HG03097 (cell line): Measurements from ENCODE around the gene ATF1.
"Not testable (repeated sequence)": the region's sequence is repeated elsewhere in the genome, so short reads cannot be mapped to it uniquely, and the experiment has no call there.

Experiments used
- ATAC-seq: cut with Tn5 transposase; IDR thresholded peaks from one replicate; pipeline ENCODE4 v1.9.1; 2021; ENCODE audit not compliant: unreplicated experiment, low FRiP score

The ATF1 gene

DNA sequence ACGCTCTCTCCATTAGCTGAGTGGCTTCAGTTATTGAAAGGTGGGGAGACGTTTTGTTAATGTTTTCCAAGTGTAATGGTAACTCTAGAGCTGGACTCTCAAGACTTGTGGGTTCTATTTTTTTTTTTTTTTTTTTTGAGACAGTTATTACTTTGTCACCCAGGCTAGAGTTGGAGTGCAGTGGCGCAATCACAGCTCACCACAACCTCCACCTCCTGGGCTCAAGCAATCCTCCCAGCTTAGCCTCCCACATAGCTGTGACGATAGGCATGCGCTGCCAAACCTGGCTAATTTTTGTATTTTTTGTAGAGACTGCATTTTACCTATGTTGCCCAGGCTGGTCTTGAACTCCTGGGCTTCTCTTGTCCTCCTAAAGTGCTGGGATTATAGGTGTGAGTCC, 26.2 kb downstream of the ATF1 start:
- no peak for ATAC-seq

DNA sequence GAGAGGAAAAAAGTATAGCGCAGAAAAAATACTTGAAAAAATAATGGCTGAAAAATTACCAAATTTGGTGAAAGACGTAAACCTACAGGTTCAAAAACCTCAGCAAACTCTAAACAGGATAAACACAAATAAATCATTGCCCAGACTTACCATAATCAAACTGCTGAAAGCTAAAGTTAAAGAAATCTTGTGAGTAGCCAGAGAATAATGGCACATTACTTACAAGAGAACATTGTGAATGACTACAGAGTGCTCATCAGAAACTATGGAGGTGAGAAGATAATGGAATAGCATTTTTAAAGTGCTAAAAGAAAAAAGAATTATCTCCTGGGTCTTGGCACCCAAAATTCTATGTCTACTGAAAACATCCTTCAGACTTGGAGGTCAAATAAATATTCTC, 36.0 kb downstream of the ATF1 start:
- no peak for ATAC-seq

DNA sequence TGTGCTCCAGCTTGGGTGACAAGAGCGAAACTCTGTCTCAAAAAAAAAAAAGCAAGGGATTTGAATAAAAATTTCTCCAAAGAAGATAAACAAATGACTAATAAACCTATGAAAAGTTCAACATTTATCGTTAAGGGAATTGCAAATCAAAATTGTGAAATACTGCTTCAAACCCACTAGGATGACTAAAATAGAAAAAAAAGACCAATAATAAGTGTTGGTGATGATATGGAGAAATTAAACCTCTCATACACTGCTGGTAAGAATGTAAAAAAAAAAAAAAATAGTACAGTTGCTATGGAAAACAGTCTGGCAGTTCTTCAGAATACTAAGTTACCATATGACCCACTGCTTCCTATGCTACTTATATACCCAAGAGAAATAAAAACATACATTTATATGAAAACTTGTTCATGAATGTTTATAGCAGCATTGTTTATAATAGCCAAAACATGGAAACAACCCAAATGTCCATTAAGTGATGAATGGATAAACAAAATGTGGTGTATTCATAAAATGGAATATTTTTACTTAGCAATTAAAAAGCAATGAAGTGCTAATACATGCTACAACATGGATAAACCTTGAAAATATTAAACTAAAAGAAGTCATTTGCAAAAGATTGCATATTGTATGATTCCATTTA, 39.5 kb downstream of the ATF1 start:
- no peak for ATAC-seq

DNA sequence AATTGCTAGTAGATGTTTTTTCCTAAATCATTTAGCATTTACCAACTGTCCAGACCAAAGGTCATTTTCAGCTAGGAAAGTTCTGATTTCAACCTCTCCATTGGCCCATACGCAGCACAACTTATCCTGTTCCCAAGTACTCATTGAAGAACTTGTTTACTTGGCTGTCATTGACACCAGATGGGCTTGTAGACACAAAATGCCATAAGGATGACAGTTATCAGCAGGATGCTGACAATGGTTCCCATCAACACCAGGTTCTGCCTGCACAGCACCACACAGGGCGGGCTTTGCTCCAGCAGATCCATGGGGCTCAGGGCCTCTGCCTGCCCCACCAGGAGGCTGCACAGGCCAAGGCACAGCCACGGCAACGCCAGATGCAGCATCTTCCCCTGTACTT, 42.3 kb downstream of the ATF1 start:
- no peak for ATAC-seq

DNA sequence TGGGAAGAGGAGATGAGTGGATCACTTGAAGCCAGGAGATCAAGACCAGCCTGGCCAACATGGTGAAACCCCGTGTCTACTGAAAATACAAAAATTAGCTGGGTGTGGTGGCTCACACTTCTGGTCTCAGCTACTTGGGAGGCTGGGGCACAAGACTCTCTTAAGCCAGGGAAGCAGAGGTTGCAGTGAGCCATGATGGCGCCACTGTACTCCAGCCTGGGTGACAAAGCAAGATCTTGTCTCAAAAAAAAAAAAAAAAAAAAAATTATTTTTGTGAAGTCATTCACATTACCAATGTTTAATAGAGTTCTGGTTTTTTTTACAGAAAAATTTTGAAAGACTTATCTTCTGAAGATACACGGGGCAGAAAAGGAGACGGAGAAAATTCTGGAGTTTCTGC, 45.2 kb downstream of the ATF1 start:
- not testable (repeated sequence) for ATAC-seq

DNA sequence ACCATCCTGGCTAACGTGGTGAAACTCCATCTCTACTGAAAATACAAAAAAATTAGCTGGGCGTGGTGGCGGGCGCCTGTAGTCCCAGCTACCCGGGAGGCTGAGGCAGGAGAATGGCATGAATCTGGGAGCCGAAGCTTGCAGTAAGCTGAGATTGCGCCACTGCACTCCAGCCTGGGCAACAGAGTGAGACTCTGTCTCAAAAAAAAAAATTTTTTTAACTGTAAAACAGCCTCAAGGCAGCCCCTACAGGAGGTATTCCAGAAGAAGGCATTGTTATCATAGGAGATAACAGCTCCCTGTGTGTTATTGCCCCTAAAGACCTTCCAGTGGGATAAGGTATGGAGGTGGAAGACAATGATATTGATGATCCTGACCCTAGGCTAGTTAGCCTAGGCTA, 51.0 kb downstream of the ATF1 start:
- not testable (repeated sequence) for ATAC-seq

DNA sequence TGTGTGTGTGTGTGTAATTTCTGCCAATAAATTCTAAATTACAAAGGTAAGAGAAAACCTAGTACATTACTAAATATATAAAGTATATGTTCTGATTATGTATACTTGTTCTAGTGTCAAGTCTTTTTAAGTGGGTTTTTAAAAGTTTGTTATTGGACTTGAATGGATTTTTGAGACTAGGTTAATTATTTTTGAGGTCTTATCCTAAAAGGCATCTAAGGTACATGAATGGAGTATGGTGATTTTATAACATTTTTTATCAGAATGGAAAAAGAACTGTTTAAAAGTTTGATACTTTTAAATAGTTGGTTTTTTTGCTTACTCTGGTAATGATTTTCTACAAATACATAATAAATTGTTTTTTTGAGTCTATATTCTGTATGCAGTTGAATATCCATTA, 56.3 kb downstream of the ATF1 start:
- no peak for ATAC-seq

DNA sequence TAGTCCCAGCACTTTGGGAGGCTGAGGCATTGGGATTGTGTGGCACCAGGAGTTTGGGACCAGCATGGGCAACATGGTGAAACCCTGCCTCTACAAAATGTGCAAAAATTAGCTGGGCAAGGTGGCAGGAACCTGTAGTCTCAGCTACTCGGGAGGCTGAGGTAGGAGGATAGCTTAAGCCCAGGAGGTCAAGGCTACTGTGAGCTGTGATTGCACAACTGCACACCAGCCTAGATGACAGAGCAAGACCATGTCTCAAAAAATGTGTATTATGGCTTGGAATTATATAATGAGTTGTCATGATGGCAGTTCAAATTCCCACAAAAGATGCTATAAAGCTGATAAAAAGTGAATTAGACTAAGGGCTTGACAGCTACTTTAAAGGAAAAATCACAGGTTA, 58.2 kb downstream of the ATF1 start:
- ATAC-seq = no peak

DNA sequence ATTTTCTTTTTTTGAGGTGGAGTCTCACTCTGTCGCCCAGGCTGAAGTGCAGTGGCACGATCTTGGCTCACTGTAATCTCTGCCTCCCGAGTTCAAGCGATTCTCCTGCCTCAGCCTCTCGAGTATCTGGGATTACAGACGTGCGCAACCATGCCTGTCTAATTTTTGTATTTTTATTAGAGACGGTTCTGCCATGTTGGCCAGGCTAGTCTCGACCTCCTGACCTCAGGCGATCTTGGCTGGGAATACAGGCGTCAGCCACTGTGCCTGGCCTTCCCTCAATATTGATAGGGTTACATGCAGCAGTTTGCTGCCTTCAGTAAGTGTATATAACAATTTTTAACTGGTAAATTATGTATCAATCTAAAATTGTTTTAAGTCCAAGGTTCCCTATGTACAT, 59.8 kb downstream of the ATF1 start:
- ATAC-seq = not testable (repeated sequence)

DNA sequence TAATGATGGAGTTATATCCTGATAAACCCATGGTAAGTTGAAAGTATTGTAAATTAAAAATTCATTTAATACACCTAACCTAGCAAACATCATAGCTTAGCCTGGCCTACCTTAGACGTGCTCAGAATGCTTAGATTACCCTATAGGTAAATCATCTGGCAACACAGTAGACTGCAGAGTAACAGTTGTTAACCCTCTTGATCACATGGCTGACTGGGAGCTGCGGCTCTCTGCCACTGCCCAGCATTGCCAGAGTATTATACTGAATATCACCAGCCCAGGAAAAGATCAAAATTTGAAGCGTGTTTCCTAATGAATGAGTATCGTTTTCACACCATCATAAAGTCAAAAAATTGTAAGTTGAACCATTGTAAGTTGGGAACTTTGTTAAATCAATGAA, 61.0 kb downstream of the ATF1 start:
- ATAC-seq = no peak

DNA sequence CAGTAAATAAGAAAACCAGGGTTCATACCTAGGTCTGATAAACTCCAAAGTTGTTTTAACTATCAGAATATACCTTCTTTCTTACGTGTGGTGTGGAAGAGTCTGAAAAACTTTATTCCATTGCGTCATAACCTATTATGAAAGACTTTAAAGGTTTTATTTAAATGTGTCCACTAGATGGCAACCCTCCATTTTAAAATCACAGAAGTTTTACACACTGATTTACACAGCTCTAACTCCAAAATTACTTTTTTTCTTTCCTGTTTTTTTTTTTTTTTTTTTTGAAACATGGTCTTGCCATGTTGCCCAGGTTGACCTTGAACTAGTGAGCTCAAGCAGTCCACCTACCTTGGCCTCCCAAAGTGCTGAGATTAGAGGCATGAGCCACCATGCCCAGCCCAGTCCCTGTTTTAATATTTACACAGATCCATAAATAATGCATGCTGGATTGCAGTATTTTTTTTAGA, 61.5 kb downstream of the ATF1 start:
- no peak for ATAC-seq

DNA sequence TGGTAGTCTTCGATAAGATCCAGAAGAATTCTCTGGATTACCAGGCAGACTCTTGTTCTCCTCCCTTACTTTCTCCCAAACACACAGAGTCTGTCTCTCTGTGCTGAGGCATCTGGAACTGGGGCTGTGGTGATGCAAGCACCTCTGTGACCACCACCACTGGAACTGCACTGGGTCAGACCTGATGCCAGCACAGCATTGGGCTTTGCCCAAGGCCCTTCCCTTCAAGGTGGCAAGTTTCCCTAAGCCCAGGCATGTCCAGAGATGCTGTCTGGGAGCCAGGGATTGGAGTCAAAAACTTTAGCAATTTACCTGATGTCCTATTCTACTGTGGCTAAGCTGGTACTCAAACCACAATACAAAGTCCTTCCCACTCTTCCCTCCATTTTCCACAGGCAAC, 64.2 kb downstream of the ATF1 start:
- ATAC-seq = no peak

DNA sequence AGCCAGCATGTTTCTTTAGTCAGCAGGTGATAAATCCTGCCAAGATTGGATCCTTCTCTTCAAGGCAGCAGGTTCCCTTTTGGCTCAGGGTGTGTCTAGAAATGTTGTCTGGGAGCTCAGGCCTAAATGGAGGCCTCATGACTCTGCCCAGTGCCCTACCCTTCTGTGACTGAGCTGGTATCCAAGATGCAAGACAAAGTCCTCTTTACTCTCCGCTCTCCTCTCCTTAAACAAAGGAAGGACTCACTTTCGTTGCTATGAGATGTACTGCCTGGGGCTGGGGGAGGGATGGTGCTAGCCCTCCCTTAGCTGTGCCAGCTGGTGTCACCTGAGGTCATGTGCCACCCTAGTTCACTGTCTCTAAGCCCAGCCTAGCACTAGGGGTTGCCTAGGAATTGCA, 65.0 kb downstream of the ATF1 start:
- ATAC-seq = no peak

DNA sequence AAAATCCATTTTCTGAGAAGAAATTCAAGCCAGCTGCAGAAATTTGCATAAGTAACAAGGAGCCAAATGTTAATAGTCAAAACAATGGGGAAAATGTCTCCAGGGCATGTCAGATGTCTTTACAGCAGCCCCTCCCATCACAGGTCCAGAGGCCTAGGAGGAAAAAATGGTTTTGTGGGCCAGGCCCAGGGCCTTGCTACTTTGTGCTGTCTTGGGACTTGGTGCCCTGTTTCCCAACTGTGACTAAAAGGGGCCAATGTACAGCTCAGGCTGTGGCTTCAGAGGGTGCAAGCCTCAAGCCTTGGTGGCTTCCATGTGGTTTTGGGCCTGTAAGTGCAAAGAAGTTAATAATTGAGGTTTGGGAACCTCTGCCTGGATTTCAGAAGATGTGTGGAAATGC, 69.9 kb downstream of the ATF1 start:
- not testable (repeated sequence) for ATAC-seq

DNA sequence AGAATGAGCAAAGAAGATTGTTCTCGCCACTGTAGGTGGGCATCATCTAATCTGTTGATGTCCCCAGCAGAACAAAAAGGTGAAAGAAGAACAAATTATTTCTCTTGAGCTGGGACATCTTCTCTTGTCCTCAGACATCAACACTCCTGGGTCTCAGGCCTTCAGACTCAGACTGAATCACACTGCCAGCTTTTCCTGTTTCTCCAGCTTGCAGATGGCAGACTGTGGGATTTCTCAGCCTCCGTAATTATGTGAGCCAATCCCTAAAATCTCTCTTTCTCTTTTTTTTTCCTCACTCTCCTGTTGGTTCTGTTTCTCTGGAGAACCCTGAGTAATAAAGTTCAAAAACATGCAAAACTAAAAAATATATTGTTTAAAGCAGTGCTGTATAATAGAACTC, 75.1 kb downstream of the ATF1 start:
- ATAC-seq = no peak

DNA sequence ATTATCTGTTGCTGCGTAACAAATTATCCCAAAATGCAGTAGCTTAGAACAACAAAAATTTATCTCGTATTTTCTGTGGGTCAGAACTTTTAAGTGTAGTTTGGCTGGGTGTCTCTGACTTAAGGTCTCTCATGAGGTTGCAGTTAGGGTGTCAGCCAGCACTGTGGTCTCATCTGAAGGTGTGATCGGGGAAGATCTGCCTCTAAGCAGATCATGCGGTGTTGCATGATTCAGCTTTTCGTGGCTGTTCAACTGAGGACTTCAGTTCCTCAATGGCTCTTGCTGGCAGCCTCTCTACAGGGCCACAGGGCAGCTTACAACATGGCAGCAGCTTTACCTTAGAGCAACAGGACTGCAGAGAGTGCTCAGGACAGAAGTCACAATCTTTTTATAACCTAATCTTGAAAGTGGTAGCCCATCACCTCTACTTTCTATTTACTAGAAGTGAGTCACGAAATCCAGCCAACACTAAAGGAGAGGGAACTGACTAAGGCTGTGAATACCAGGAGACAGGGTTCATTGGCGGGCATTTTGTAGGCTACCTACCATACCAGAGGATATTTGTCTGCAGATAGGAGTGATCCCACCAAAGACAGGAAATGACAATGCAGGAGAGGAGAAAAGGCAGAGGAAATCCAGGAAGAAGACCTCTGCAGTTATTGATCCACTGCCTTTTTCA, 77.0 kb downstream of the ATF1 start:
- no peak for ATAC-seq

DNA sequence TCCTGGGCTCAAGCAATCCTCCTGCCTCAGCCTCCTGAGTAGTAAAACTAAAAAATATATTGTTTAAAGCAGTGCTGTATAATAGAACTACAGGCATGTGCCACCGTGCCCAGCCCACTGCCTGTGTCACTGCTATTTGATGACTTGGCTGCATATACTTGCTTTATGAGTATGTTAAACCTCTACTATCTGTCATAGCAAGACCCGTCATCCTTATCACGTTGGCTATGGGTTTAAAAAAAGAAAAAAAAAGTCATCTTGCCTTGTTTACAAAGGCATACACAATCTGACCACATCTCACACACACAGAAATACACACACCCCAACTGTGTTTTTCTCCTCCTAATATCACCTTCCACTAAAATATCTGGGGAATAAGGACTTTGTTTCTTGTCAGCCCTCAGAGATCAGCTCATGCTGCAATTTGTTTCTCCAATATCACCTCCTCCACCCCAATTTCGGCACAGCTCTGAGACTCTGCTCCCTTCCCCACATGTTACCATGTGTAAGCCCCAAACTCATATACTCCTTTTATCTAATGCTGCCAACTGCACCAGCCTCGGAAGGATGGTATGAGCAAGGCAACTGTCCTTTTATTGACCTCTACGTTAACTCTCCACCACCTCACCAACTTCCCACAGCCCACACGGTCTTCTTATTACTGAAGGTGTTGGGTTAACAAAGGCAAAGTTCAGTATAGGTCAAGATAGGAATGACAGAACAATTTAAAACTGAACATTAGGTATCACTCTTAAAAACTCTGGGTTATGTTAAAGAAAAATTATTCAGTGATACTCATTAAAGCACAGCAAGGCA, 78.0 kb downstream of the ATF1 start:
- ATAC-seq = no peak

DNA sequence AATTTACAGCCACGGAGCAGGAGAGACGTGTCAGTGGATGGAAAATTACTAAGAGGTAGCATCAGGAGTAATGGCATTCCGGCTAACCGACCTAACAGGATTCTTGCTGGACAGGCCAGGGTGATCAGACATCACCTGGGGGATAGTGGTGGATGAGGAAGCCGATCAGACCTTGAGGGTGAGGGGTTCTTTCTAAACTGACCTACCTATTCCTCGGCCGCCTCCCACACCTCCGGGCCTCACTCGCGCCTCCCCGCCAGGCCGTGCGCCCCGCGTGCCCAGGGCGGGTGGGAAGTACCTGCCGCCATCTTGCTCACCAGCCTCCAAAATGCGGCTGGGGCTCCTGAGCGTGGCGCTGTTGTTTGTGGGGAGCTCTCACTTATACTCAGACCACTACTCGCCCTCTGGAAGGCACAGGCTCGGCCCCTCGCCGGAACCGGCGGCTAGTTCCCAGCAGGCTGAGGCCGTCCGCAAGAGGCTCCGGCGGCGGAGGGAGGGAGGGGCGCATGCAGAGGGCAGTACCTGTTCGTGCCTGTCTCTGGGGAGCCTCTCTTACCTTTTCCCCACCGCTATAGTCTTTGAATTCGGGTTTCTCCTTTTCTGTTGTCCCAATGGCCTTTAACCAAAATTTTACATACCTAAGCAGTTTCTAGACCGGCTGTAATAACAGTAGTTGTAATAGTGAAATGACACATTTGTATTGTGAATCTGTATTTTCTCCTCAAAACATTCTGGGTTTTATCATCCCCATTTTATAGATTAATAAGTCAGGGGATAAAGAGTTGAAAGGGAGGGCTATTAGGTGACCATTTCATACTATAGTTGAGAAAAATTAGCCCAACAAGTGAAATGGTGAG, 79.0 kb downstream of the ATF1 start, which contains the start of gene TMPRSS12:
TMPRSS12 (plus strand) TSS at position 290 of the 857 bp plus-strand sequence; CDS start at position 329, 39 bp downstream.
- ATAC-seq = no peak

DNA sequence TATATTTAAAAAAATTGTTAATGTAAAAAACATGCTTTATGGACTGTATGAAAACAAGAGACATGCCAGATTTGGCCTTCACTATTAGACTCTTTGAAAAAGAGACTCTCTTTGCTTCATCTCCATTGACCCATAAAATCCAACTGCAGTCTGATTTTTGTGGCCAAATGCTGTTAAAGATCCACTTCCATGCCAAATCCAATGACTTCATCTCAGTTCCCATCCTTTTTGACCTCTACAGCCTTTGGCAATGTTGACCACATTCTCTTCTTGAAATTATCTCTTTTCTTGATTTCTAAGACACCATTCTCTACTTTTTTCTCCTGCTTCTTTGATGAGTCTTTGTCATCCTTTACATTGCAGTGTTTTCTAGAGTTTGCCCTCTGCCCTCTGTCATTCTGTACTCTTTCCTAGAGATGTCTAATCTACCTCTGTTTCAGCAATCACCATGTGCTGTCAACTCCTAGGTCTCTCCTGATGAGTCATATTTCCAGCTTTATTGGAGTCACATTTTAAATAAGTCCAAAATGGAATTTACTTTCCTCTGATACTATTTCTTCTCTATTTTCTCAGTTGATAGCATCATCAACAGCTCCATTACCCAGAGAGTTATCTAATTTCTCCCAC, 81.2 kb downstream of the ATF1 start:
- no peak for ATAC-seq

DNA sequence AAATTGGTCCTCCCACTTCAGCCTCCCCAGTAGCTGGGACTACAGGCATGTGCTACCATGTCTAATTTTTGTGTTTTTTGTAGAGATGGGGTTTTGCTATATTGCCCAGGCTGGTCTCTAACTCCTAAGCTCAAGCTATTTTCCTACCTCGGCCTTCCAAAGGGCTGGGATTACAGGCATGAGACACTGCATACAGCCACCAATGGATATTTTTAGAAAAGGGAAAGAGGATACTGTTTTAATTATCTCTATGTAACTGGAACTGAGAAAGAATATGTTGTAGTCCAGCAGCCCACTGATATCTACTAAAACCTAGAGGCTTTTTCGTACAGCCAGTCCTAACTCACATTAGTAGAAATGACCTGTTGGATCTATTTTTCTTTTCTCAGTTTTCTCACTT, 85.1 kb downstream of the ATF1 start:
- ATAC-seq = no peak
